ENCODE data around the gene ROR2. TPM values are rescaled to one million over a fixed set of nuclear protein-coding genes. Genes with fewer than 3 reads are reported as not detected.
"Not testable (repeated sequence)": the region's sequence is repeated elsewhere in the genome, so short reads cannot be mapped to it uniquely, and the experiment has no call there.

Gene ROR2
- total RNA-seq, 1 experiment from 2014 or later = 5.9 TPM

DNA sequence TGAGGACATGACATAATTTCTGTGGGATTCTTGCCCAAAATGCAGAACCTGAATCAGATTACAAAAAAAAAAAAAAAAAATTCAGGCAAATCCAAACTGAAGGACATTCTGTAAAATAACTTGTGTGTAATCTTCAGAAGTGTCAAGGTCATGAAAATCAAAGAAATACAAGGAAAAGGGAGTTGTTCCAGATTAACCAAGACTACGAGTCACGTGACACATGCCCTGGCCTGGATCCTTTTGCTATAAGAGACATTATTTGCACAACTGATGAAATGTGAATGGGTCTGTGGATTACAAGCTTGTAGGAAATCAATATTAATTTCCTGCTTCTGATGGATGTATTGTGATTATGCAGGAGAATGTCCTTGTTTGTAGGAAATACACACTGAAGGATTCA, 309.6 kb downstream of the ROR2 start:
- in situ Hi-C loops (cut with HindIII; ENCODE audit: low pct_unique_long_range_greater_than_20kb, low sequenced_read_pairs) = no loop called here
- Histone ChIP-seq H3K4me1 (ENCODE audit: control insufficient read depth, insufficient read depth, low read length) (no peaks in the 10 kb centered on the region), H3K27me3 (ENCODE audit: control insufficient read depth, insufficient read depth, low read length) (no peaks in the 10 kb centered on the region), H3K36me3 (ENCODE audit: control insufficient read depth, insufficient read depth, low read length) (no peaks in the 10 kb centered on the region), H3K9me3 (ENCODE audit: control insufficient read depth, insufficient read depth, low read depth, low read length) (no peaks in the 10 kb centered on the region), H3K27ac (ENCODE audit: low read length) (no peak overlapping the region), H3K4me3 (ENCODE audit: low read depth in 2 of 2, low read length in 2 of 2) (no peak overlapping the region)
- intact Hi-C loops (cut with micrococcal nuclease; ENCODE audit: unreplicated experiment) = no loop called here
- no peak for ATAC-seq
- no TSS peak for BruUV-seq (replicated peaks)
- DNase-seq (ENCODE audit: low read depth, low spot score) = no peak
- ChIA-PET POLR2A (no interaction called here), CTCF (no interaction called here)
- no peak for TF ChIP-seq SIN3A (IDR thresholded peaks at IDR 0.05; ENCODE audit: borderline replicate concordance, insufficient read depth, low read depth, low read length)
- no peak for TF ChIP-seq TCF7L2 (IDR thresholded peaks at IDR 0.05; ENCODE audit: low read depth, low read length)
- no peak for TF ChIP-seq REST (IDR thresholded peaks at IDR 0.05; ENCODE audit: insufficient read depth in 1 of 2, low read depth in 2 of 2, low read length in 1 of 2)
- no peak for TF ChIP-seq POLR2AphosphoS5 (IDR thresholded peaks at IDR 0.05; ENCODE audit: low read depth, low read length)
- TF ChIP-seq, protein P1, sequence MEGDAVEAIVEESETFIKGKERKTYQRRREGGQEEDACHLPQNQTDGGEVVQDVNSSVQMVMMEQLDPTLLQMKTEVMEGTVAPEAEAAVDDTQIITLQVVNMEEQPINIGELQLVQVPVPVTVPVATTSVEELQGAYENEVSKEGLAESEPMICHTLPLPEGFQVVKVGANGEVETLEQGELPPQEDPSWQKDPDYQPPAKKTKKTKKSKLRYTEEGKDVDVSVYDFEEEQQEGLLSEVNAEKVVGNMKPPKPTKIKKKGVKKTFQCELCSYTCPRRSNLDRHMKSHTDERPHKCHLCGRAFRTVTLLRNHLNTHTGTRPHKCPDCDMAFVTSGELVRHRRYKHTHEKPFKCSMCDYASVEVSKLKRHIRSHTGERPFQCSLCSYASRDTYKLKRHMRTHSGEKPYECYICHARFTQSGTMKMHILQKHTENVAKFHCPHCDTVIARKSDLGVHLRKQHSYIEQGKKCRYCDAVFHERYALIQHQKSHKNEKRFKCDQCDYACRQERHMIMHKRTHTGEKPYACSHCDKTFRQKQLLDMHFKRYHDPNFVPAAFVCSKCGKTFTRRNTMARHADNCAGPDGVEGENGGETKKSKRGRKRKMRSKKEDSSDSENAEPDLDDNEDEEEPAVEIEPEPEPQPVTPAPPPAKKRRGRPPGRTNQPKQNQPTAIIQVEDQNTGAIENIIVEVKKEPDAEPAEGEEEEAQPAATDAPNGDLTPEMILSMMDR (IDR thresholded peaks at IDR 0.05) = no peak

DNA sequence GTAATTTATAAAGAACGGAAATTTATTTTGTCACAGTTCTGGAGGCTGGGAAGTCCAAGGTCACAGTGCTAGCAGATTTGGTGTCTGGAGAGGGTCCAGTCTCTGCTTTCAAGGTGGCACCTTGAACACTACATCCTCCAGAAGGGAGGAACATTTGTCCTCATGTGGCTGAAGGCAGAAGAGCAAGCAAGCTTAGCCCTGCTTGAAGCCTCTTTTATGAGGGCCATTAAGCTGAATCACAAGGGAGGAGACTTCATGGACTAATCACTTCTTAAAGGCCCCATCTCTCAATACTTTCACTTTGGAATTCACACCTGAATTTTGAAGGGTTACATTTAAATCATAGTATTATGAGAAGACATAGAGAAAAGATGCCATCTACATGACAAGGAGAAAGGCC, 311.0 kb downstream of the ROR2 start:
- intact Hi-C loops (cut with micrococcal nuclease; ENCODE audit: unreplicated experiment) = no loop called here
- Histone ChIP-seq H3K9me3 (ENCODE audit: control insufficient read depth, insufficient read depth, low read depth, low read length) (no peaks in the 10 kb centered on the region), H3K4me1 (ENCODE audit: control insufficient read depth, insufficient read depth, low read length) (no peaks in the 10 kb centered on the region), H3K4me3 (ENCODE audit: low read depth in 2 of 2, low read length in 2 of 2) (no peak overlapping the region), H3K27ac (ENCODE audit: low read length) (no peak overlapping the region), H3K27me3 (ENCODE audit: control insufficient read depth, insufficient read depth, low read length) (no peaks in the 10 kb centered on the region), H3K36me3 (ENCODE audit: control insufficient read depth, insufficient read depth, low read length) (no peaks in the 10 kb centered on the region)
- CTCF ChIA-PET = no interaction called here
- POLR2A ChIA-PET = no interaction called here
- TF ChIP-seq SIN3A (IDR thresholded peaks at IDR 0.05; ENCODE audit: borderline replicate concordance, insufficient read depth, low read depth, low read length) (no peak), REST (IDR thresholded peaks at IDR 0.05; ENCODE audit: insufficient read depth in 1 of 2, low read depth in 2 of 2, low read length in 1 of 2) (no peak), TCF7L2 (IDR thresholded peaks at IDR 0.05; ENCODE audit: low read depth, low read length) (no peak), POLR2AphosphoS5 (IDR thresholded peaks at IDR 0.05; ENCODE audit: low read depth, low read length) (no peak)
- BruUV-seq (replicated peaks) = no TSS peak
- ATAC-seq (no peak), DNase-seq (ENCODE audit: low read depth, low spot score) (no peak)
- in situ Hi-C loops (cut with HindIII; ENCODE audit: low pct_unique_long_range_greater_than_20kb, low sequenced_read_pairs) = no loop called here

- intact Hi-C loops (cut with micrococcal nuclease; ENCODE audit: unreplicated experiment); H3K9me3 ChIP-seq (ENCODE audit: control insufficient read depth, insufficient read depth, low read depth, low read length); CTCF ChIA-PET; POLR2A ChIA-PET; H3K27me3 ChIP-seq (ENCODE audit: control insufficient read depth, insufficient read depth, low read length); DNase-seq (ENCODE audit: low read depth, low spot score); in situ Hi-C loops (cut with HindIII; ENCODE audit: low pct_unique_long_range_greater_than_20kb, low sequenced_read_pairs); H3K4me3 ChIP-seq (ENCODE audit: low read depth in 2 of 2, low read length in 2 of 2); ATAC-seq; H3K36me3 ChIP-seq (ENCODE audit: control insufficient read depth, insufficient read depth, low read length); BruUV-seq (replicated peaks); H3K4me1 ChIP-seq (ENCODE audit: control insufficient read depth, insufficient read depth, low read length); H3K27ac ChIP-seq (ENCODE audit: low read length): not testable (repeated sequence)
These were observed 315.2 kb downstream of the ROR2 start for GRCh38 chr9:91634832-91635231.

Data from Panc1 (cell line).